Measurements from ENCODE around the gene PSAPL1.
"Not testable (repeated sequence)": the region's sequence is repeated elsewhere in the genome, so short reads cannot be mapped to it uniquely, and the experiment has no call there.

The PSAPL1 gene

DNA sequence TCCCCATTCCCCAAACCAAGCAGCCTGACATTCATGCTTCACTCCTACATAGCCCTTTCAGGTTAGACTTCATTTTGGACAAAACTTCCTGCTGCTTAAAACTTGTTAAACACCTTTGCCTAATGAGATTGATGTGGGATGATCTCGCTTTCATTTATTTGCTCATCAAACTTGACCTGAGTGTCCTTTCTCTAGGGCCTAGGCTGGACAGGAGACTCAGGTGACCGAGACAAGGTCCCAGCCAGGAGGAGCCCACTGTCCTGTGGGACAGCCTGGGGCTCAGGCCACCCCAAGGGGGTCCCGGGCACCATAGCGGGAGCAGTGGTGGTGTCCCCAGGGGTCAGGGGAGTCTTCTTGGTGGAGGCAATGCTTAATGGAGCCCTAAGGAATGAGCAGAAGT lies 23.7 kb upstream of the PSAPL1 start:
- no peak for DNase-seq (ENCODE audit: low spot score)

DNA sequence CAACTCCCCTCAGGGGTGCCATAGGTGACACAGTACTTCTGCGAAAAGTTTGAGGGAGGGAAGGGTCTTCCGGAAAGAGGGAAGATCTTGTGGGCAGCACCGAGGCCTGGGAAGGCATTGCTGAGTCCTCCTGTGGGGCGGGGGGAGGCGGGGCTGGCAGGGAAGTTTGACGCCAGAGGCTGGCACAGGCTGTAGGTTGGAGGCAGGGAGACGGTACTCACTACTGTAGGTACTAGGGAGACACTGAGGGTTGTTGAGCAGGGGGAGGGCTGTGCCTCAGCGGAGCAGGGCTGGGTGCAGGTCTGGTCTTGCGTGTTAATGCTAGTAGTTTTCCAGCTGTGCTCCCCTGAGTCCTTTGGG lies 23.3 kb upstream of the PSAPL1 start:
- DNase-seq (ENCODE audit: low spot score): no peak

DNA sequence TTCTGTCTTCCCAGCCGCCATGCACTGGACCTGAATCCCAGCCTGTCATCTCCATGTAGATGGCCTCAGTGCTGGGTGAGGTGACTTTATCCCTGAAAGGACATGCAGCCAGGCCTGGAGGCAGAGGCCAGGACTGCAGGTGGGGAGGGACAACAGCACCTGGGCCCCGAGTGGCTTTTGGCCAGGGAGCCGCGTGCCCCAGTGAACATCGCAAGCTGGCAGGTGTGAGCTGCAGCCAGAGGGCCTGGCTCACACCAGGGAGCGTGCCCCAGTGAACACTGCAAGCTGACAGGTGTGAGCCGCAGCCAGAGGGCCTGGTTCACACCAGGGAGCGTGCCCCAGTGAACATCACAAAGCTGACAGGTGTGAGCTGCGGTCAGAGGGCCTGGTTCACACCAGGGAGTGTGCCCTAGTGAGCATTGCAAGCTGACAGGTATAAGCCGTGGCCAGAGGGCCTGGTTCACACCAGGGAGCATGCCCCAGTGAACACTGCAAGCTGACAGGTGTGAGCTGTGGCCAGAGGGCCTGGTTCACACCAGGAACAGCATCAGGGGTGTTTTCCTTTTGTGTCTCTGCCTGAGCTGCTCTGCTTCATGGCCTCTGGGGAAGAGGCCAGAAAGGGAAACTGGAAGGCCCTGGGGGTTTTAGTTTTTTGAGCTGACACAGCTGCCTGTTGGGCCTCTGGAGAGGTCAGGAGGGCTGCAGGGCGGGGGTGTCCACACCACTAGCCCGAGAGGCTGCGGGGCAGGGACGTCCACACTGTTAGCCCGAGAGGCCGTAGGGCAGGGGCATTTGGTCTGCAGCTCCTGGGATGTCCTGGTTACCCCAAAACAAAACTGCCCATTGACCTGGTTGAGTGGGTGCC lies 22.7 kb upstream of the PSAPL1 start:
- no peak for DNase-seq (ENCODE audit: low spot score)

DNA sequence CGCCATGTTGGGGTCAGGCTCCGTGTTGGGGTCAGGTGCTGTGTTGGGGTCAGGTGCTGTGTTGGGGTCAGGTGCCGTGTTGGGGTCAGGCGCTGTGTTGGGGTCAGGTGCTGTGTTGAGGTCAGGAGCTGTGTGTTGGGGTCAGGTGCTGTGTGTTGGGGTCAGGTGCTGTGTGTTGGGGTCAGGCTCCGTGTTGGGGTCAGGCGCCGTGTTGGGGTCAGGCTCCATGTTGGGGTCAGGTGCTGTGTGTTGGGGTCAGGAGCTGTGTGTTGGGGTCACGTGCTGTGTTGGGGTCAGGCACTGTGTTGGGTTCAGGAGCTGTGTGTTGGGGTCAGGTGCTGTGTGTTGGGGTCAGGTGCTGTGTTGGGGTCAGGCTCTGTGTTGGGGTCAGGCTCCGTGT lies 18.1 kb upstream of the PSAPL1 start:
- not testable (repeated sequence) for DNase-seq (ENCODE audit: low spot score)

DNA sequence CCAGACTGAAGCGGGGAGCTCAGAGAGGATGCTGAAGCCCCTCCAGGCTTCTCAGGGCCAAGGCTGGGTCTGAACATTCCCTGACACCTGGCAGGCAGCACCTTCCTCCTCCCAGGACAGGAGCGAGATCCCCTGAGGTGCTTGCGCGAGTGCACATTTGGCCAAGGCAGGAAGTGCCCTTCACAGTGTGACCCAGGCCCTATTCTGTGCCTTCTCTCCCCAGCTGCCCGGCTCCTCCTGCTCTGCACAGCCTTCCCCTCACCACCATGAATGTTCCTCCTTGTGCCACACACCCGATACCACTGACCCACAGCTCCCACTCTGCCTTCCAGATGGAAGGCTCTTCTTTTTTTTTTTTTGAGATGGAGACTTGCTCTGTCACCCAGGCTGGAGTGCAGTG lies 17.1 kb upstream of the PSAPL1 start:
- no peak for DNase-seq (ENCODE audit: low spot score)

DNA sequence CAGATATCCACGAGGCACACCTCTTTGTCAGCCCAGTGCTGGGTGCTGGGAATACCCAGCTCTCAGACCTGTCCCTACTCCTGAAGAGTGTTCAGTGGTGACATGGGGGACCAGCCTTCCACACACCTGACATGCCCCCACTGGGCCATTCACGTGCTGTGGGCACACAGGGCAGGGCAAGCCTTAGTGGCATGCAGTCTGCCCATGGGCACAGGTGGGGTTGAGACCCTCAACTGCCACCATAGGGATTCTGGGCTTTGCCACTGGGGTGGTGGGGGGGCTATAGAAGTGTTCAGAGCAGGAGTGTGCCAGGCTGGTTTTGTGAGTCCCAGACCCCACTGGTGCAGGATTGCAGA lies 16.7 kb upstream of the PSAPL1 start:
- DNase-seq (ENCODE audit: low spot score): no peak

DNA sequence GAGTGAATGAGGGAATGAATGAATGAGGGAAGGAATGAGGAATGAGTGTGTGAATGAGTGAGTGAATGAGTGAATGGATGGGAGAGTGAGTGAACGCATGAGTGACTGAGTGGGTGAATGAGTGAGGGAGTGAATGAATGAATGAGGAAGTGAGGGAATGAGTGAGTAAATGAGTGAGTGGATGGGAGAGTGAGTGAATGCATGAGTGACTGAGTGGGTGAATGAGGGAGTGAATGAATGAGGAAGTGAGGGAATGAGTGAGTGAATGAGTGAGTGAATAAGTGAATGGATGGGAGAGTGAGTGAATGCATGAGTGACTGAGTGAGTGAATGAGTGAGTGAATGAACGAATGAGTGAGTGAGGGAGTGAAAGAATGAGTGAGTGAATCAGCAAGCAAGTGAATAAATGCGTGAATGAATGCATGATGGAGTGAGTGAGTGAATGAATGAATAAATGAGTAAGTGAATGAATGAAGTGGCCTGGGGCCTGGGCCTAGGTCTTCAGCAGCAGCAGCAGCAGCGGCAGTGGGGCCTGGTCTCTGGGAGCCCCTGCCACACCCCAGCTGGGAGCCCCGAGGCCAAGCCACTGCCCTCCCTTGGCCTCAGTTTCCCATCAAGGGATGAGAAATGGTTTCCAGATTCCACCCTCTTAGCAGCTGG lies 16.2 kb upstream of the PSAPL1 start:
- DNase-seq (ENCODE audit: low spot score): no peak

DNA sequence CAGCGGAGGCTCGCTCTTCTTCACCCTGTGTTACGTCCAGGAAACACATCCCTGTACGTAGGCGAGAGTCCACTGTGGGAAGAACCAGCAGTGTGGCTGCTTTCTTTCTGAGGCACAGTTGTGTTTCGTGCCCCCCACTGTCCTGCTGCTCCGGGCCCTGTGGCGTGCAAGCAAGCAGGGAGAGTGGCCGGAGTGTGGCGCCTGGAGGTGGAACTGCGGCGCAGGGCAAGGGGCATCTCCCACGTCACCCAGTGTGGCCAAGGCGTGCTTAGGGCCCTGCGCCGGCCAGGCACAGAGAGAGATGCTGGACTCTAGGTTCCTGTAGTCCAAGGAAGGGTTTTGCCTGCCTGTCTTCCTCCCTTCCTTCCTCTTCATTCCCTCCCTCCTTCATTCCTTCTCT lies 13.3 kb upstream of the PSAPL1 start:
- no peak for DNase-seq (ENCODE audit: low spot score)

DNA sequence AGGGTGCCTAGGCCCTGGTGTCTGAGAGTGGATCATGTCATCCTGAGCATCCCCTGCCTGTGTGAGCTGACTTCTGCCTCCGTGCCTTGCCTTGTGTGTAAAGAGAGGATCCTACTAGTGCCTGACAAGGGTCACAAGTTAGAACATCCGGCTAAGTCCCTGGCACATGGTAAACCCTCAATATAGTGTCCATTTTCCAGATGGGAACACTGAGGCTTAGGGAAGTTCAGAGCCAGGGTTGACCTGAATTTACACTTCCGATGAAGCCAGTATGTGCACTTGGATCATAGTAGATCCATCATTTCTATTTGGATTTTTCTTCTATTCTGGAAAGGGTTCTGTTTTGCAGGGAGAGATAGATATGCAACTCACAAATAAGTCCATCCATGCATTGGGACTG lies 12.5 kb upstream of the PSAPL1 start:
- DNase-seq (ENCODE audit: low spot score): no peak

DNA sequence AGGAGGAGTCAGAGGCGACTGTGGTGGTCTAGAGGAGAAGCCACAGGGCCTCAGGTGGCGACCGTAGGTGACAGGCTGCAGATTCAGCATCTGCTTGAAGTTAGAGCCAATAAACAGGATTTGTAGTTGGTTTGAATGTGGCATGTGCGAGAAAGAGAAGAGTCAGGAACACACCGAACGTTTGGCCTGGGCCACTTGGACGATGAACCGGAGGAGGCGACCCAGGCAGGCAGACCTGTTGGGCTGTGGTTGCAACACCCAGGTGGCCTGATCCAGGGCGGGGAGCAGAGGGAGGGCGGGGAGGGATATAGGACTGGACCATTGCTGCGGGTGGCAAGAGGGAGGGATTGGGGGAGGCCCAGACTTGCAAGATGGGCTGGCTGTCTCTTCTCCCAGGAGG lies 10.0 kb upstream of the PSAPL1 start:
- DNase-seq (ENCODE audit: low spot score): no peak

DNA sequence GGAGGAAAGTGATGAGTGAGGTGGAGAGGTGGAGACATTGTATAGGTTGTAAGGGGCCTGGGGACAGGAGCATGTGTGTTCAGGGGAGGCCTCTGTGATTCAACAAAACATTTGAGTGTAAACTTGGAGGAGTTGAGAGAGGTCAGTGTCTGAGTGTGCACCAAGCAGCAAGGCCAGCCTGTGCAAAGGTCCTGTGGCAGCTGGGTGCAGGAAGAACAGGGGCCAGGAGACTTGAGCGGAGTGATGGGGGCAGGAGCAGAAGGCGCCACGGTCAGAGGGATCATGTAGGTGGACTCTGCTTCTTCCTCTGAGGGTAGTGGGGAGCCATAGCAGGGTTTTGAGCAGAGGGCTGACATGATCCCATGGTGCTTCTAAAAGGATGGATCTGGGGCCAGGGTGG lies 9.6 kb upstream of the PSAPL1 start:
- no peak for DNase-seq (ENCODE audit: low spot score)

DNA sequence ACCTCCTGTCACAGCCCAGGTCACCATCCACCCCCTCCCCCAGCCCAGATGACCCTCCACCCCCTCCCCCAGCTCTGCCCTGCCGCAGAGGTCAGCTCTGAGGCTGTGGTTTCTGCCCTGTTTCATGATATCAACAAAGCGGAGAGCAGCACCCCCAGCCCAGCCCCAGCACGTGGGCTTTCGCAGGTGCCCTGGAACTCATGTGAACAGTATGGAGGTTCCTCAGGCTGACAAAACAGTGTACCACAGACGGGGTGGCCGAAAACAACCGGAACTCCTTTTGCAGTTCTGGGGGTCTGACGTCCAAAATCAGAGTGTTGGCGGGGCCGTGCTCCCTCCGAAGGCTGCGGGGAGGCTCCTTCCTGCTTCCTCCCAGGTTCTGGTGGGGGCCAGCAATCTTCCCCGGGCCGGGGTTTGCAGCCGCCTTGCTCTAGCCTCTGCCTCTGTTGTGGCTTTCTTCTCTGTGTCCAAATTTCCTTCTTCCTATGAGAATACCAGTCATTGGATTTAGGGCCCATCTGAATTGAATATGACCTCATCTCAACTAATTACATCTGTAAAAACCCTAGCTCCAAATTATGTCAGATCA lies 7.9 kb upstream of the PSAPL1 start:
- no peak for DNase-seq (ENCODE audit: low spot score)

DNA sequence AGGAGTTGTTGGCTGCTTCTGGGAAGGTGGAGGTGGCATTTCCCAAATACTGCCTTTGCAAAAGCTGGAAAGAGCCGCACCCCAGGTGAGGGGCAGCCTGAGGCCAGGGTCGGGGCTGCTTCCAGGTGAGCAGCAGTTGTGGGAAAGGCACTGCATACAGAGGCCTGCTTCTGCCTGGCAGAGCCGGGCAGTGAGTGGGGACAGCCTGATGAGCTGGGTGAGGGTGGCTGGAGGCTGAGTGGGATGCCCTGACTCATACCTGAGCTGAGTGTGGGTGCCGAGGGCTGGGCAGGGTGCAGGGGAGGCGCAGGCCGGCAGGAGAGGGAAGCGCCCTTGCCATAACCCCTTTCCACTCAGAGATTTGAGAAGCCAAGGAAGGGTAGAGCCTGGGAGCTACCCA lies 6.5 kb upstream of the PSAPL1 start:
- no peak for DNase-seq (ENCODE audit: low spot score)

DNA sequence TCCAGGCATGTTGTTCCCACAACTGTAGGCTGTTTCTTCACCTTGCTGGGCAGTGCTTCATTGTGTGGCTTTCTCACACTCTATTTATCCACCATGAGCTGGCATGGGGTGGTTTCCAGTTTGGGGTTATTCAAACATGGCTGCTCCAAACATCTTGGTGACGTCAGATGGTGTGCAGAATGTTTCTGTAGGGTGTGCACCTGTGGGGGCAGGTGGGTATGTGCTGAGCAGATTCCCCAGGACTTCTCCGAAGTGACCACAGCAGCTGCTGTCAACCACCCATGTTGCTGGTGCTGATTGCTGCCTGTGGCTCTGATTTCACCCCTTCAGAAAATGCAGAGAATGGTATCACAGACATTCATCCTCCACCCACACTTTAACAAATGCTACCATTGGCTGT lies 5.0 kb upstream of the PSAPL1 start:
- no peak for DNase-seq (ENCODE audit: low spot score)

DNA sequence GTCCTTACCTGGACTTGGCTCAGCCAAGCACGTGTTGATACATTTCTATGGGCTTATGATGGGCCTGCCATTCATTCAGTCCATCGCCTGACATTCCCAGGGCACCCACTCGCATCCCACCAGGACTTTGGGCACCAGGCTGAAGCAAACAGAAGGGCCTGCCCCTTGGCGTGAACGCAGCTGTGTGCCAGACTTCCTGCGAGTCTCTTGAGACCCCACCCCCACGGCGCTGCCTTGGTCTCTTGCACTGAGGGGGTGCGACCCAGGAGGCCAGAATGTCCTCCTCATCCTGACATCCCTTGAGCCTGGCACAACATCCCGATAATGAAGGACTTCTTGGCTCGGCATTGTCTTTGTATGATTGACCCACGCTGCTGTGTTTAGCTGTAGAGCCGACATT lies 1.5 kb upstream of the PSAPL1 start:
- no peak for DNase-seq (ENCODE audit: low spot score)

DNA sequence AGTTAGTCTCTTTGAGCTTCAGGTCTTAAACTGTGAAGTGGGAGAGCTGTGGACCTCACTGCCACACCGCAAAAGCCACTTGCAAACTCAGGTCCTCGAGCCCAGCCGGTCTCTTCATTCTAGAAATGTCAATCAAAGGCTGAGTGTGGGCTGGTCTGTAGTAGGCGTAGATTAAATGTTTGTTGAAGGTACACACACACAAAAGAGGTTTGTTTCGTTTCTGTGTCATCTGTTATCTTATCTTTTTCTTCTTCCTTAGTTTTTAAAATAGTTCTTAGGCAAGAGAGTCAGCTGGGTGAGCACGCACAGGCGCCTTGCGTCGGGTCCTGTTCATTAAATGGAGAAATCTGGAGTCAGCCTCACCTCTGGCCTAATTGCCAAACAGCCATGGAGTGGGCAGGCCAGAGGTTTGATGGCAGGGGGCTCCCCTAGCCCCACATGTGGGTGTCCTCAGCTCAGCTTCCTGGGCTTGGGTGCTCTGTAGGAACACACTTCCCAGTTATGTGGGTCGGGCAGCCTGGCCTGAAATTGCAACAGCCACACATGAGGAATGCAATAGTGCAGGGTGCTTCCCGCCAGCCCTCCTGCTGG lies 836 bp upstream of the PSAPL1 start:
- DNase-seq (ENCODE audit: low spot score): no peak

DNA sequence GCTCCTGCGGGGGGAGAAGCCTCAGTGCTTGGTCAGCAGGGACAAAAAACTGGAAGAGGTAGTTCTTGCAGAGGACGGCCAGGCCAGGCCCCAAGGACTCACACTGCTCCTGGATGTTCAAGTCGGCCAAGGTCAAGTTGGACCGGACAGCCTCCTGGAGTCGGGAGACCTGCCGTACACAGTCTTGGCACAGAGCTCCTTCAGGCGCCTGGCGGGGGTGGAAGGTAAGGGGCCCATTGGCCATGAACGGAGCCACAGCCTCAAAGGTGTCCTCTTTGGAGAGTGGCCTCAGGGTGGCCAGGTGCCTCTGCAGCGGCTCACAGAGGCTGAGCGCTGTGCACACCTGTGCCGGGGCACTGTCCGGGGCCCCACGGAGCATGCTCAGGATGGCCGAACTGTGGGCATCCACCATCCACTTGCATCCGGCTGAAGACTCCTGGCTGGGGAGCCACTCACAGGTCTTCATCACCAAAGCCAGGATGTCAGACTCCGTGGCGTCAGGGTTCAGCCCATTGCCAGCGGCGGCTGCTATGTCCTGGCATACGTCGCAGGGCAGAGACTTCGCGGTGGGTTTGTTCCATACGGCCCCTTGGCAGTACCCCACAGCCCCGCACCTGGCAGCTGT lies 477 bp downstream of the PSAPL1 start:
- DNase-seq (ENCODE audit: low spot score): no peak

DNA sequence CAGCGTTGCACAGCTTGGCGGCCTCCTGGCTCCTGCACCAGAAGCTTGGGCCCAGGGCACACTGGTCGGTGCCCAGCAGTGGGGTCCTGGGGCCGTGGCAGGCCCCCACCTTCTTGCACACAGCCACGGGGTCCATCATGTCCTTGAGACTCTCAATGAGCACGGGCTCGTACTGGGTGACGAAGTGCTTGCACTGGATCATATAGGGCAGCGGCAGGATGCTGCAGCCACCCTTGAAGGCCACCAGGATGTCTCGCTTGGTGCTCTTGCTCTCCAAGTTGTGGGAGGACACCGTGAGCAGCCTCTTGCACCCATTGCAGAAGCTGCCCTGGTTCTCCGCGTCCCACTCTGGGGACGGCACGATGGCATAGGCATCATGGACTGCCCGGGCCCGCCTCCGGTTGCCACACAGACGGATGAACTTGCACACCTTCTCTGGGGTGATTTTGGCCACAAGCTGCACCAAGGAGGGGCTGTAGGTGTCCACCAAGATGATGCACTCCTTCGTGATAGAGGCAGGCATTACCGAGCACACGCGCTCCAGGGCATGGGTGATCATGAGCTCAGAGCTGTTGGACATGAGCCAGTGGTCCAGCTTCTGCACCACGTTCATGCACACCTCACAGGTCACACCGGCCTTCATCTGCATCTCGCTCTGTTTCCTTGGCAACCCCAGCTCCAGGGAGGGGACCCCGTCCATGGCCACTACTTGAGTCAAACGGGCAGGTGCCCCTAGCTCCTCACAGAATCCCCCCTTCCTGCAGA lies 1.2 kb downstream of the PSAPL1 start:
- no peak for DNase-seq (ENCODE audit: low spot score)

DNA sequence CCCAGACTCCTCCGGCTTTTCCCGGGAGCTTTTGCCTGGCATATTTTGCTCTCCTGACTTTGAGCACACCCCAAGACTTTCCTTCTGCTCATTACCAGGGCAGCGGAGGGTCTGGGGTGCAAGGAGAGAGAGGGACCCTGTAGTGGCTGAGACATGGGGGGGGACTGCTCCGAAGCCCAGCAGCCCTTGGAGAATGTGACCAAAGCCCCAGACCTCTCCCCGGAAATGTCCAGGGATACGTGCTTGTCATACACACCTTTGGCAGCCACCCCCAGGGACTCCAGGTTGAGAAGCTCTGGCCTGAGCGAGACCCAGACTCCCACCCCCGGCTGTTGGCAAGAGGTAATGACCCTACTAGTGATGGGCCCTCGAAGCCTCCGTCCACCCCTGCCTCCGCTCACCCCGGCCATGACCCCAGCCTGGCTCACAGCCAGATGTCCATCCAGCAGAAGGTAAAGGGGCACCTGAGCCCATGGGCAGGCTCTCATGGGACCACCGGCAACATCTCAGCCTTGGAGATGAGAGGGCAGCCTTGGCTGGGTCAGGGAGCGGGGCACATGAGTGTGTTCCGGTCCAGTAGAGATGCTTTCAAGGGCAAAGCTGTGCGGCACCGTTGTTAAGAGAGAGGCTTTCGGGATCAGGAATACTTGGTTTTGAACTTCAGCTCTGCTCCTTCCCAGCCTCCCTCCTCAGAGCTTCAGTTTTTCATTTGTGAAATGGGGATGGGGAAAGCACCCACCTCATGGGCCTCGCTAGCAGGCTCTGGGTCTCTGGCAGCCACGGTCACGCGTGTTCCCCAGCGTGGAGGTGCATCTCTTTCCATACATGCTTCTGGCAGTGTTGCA lies 2.0 kb downstream of the PSAPL1 start:
- no peak for DNase-seq (ENCODE audit: low spot score)

DNA sequence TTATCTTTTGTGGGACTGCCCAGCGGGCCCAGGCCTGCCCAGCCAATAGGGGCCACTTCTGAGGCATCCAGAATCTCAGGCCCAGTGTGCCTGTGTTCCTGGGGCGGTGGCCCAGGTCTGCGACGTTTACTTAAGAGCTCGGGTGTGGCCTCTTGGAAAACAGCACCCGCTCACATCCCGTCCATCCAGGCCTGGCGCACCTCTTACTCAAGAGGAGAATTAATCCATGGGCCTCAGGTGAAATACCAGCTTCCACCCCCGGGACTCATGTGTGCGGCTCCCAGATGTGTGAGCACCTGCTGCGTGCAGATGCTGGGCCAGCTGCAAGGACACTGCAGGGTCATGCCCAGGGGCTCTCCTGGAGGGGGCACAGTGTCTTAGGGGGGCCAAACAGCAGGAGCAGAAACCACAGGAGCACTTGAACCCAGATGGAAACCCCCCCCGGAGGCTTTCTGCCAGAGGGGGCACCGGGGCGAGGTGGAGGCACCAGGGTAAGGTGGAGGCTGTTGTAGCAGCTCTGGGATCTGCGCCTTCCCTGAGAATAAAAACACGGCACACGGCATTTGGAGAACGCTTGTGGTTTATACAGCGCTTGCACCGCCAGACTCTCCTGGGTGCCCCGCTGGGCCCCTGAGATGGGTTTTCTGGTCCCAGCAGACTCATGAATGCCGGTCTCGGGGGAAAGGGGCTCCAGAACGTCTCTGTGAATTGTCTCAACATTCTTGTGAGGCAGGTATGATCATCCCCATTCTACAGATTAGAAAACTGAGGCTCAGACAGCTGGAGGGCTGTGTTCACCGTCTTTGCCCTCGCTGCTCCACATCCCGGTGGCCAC lies 2.8 kb downstream of the PSAPL1 start:
- no peak for DNase-seq (ENCODE audit: low spot score)

Data from AG08395 (cell line).